Stimulated activated CD8-positive, alpha-beta memory T cell treated with anti-CD3 and anti-CD28 coated beads, Interleukin-12 subunit alpha, Interleukin-12 subunit beta, amount 100 ng/mL, for 24 hours (primary cell): Measurements from ENCODE around the gene PSORS1C1.
"Not testable (repeated sequence)": the region's sequence is repeated elsewhere in the genome, so short reads cannot be mapped to it uniquely, and the experiment has no call there.

Experiments
- DNase-seq: peaks from one replicate; pipeline ENCODE4 v3.0.0-alpha.2; 2020; ENCODE audit errors: extremely low read depth

The PSORS1C1 gene

GRCh38 chr6:31158863-31159855 lies 44.6 kb downstream of the PSORS1C1 start:
- no peak for DNase-seq

GRCh38 chr6:31161216-31162126 lies 46.9 kb downstream of the PSORS1C1 start:
- no peak for DNase-seq

- DNase-seq, result no peak
Observed at GRCh38 chr6:31162463-31163165, 48.0 kb downstream of the PSORS1C1 start.

GRCh38 chr6:31163922-31164321 lies 49.3 kb downstream of the PSORS1C1 start:
- no peak for DNase-seq

- not testable (repeated sequence) for DNase-seq
Observed at GRCh38 chr6:31164475-31165063, 50.0 kb downstream of the PSORS1C1 start.

DNA sequence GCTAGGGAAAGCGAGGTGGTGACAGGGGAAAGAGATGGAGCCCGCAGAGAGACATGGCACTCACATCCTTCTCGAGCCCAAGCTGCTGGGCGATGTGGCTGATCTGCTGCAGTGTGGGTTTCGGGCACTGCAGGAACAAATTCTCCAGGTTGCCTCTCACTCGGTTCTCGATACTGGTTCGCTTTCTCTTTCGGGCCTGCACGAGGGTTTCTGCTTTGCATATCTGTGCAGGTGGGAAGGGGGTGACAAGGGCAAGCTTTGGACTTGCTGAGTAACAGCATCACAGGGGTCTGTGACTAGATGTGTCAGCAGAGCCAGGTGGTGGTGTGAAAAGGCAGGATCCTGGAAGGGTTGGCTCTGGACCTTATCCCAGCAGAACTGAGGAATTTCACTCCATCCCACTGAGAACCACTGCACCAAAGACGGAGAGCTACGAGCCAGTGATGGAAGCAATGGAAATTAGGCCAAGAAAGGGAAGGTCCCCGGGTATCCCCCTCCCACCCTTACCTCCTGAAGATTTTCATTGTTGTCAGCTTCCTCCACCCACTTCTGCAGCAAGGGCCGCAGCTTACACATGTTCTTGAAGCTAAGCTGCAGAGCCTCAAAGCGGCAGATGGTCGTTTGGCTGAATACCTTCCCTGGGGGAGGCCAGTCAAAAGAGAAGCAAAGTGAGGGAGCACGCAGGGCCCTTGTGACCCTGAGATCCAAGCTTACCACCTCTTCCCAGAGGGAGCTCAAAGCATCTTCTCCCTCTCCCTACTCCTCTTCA lies 50.6 kb downstream of the PSORS1C1 start:
- DNase-seq, result not testable (repeated sequence)

DNA sequence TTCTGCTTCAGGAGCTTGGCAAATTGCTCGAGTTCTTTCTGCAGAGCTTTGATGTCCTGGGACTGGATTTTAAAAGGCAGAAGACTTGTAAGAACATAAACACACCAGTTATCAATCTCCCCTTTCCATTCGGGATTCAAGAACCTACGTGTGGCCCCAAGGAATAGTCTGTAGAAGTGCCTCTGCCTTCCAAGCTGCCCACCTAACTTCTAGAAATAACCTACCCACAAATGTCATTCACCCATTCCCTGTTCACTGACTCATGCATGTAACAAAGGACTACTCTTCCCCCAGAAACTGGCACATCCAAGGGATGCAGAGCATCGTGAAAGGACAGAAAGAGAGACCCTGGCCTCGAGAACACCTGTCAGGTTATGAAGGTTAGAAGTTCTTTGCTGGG lies 51.4 kb downstream of the PSORS1C1 start:
- DNase-seq, result no peak

- no peak for DNase-seq
Observed at GRCh38 chr6:31168606-31169005, 54.0 kb downstream of the PSORS1C1 start.

GRCh38 chr6:31169123-31169857 lies 54.7 kb downstream of the PSORS1C1 start:
- no peak for DNase-seq

DNA sequence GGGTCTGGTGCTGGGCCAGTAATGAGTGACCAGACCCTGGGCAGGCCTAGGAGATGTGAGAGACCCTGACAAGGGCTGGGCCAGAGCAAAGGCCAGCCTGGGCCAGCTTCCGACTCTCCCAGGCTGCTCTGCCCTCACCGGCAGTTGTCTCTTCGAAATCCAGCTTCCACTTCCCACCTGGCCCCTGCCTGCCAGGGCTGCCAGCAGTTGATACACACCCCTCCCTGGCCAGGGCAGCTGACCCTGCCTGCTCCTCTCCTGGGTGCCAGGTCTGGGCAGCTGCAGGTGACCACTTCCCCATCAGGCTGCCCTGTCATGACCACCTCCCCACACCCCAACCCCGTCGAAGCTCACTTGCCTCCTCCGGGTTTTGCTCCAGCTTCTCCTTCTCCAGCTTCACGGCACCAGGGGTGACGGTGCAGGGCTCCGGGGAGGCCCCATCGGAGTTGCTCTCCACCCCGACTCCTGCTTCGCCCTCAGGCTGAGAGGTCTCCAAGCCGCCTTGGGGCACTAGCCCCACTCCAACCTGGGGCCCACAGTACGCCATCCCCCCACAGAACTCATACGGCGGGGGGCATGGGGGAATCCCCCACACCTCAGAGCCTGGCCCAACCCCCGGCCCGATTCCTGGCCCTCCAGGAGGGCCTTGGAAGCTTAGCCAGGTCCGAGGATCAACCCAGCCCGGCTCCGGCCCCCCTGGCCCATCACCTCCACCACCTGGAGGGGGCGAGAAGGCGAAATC lies 55.4 kb downstream of the PSORS1C1 start:
- not testable (repeated sequence) for DNase-seq

DNA sequence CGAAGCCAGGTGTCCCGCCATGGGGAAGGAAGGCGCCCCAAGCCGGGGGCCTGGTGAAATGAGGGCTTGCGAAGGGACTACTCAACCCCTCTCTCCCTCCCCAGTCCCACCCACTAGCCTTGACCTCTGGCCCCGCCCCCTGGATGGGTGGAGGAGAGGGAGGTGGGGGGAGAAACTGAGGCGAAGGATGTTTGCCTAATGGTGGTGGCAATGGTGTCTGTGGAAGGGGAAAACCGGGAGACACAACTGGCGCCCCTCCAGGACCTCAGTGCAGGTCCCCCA lies 55.9 kb downstream of the PSORS1C1 start, which contains the start of gene POU5F1:
Gene POU5F1, minus strand, starts transcription at position 83 of the 282 bp plus-strand sequence. Its CDS starts 62 bp downstream, at position 21.
- no peak for DNase-seq

DNA sequence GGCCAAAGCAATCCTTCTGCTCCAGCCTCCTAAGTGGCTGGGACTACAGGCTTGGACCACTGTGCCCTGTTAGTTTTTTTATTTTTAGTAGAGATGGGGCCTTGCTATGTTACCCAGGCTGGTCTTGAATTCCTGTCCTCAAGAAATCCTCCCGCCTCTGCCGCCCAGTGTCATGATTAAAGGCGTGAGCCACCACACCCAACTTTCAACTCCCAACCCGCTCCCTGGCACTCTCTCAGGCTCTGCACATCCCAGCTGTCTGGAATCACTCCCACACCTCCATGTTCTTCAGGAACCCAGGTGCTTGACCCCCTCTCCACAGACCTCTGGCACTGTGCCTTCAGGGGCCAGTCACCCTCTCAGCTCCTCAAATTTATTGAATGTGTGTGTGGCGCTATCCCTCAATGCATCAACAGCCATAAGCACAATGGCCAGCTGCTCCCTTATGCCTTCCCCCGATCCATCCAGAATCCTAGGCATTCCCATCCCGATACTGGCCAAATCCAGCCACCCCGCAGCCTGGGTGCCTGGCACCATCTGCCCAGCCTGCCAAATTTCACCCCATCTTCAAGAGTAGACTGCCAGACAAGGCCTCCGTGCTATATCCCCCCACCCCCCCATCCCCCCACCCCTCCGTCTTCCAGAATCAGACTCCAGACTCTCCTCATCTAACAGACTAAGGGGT lies 56.5 kb downstream of the PSORS1C1 start:
- DNase-seq, result no peak

DNA sequence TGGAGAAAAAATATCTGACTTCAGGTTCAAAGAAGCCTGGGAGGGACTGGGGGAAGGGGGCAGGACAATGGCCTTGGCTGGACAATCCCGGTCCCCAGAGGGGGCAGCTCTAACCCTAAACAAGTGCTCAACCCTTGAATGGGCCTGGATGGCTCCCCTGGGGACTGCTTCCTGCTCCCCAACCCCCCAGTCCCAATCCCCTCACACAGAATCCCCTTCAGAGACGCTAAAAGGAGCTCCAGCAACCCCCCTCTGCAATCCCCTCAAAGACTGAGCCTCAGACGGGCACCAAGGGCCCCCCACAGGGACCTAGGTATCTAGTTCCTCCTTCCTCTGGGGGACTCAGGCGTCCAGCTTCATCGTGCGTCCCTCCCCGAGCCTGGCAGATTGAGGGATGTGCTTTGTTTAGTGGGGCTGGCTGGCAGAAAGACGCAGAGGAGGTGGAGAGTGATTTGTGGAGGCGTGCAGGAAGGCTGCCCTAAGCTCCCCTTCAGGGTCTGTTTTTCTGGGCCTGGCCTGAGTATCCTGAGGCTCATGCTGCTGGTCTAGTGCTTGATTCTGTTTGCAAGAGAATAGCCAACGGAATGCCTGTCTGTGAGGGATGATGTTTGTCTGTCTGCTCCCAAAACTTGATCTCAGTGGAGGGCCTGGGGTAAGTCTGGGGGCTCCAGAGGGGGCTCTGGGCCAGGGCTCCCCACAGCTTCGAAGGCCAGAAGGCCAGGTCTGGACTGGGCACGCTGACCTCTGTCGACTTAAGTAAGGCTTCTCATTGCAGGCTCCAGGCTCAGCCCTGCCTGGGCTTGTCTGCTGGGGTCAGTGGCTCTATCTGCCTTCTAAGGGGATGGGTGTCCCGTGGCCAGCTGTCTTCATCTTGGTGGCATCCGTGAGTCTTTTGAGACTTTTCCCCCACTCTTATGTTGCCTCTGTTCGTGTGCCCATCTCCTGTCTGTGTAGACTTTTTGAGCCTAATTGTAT lies 57.6 kb downstream of the PSORS1C1 start:
- DNase-seq, result no peak

GRCh38 chr6:31172973-31173384 lies 58.4 kb downstream of the PSORS1C1 start:
- no peak for DNase-seq

DNA sequence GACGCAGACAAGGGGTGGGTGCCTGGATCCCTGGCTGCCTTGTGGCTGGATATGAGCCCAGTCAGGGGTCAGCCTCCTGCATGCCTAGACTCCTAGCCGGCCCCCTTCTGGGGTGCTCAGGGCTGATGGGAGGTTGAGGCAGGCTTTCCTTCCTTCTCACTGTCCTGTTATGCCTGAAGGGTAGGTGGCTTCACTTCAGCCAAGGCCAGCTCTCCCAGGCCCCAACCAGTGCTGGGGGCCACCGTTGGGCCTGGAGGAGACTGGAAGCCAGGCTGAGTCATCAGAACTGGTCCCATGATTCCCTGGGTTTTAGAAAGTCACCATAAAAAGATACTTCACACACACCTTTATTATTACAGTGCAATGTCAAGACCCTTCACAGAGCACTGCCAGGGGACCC lies 58.8 kb downstream of the PSORS1C1 start:
- DNase-seq, result no peak

DNA sequence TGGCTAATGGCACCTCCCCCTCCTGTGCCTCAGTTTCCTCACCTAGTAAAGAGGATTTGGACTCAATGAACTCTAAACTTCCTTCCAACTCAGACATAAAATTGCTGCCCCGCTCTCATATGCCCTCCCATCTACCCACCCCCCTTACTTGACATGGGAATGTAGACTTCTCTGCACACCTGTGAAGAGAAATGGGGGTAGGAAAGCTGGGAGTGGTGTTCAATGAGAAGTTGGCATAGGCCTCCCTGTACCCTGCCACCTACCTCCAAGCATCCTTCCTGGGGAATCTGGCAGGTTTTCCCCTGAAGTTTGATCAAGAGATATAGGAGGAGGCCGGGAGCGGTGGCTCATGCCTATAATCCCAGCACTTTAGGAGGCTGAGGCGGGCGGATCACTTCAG lies 59.8 kb downstream of the PSORS1C1 start:
- DNase-seq, result no peak

GRCh38 chr6:31175971-31176370 lies 61.4 kb downstream of the PSORS1C1 start:
- no peak for DNase-seq
